GM12891 (cell line): ENCODE measurements around the gene NAV2.

ENCODE experiments used
- POLR2A ChIP-seq: IDR thresholded peaks from 2 replicates; pipeline ENCODE4 v1.6.1; 2011; ENCODE audit warnings: low read depth, low read length, control low read depth
- POLR2AphosphoS5 ChIP-seq: IDR thresholded peaks from 2 replicates; pipeline ENCODE4 v1.6.1; 2011; ENCODE audit warnings: low read depth, low read length, control low read depth
- SPI1 ChIP-seq: IDR thresholded peaks from 2 replicates; pipeline ENCODE4 v1.6.1; 2011; ENCODE audit warnings: low read depth, low read length, control low read depth

GRCh38 chr11:19774817-19775580 is 62.4 kb downstream of the NAV2 start:
- TF ChIP-seq POLR2A, result no peak
- no peak for TF ChIP-seq POLR2AphosphoS5
- no peak for TF ChIP-seq SPI1
